Adrenal gland (tissue), 5 donors: ENCODE measurements around the gene HERPUD2.

ENCODE experiments used
- POLR2A ChIP-seq, 2 donors: fragments of 450-650 bp; IDR thresholded peaks; one replicate each; pipeline ENCODE4 v1.6.1; 2017; ENCODE audit warnings: antibody characterized with exemption in 2 of 2, mild to moderate bottlenecking in 2 of 2, moderate library complexity in 1 of 2
- TF ChIP-seq, protein P1 (sequence below), 6 experiments: fragments of 450-650 bp in 4 of 6; fragments of 200-600 bp in 2 of 6; sonication (generic) in 1 of 6; IDR thresholded peaks; 1 replicate in 5 of 6; 2 replicates in 1 of 6; pipeline versions ENCODE4 v1.5.1 to v1.8.0; 2016 to 2021; ENCODE audit warnings: antibody characterized with exemption in 6 of 6, mild to moderate bottlenecking in 2 of 6, moderate library complexity in 1 of 6
- donor health status: DM: no; HTN: no; CAD: no.

DNA sequence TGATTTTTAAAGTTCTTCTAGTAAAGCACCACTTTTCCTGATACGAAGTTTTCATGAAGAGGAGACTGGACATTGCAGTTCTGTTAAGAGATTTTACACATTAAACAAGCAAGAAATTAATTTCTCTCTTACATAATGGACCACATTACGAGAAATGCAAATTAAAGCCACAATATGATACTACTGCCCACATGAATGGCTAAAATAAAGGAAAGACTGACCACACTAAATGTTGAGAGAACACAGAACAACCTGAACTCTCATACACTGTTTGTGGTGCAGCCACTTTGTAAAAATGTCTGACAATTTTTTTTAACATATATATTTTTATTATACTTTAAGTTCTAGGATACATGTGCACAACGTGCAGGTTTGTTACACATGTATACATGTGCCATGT lies 44.0 kb upstream of the HERPUD2 start:
- TF ChIP-seq, protein P1, sequence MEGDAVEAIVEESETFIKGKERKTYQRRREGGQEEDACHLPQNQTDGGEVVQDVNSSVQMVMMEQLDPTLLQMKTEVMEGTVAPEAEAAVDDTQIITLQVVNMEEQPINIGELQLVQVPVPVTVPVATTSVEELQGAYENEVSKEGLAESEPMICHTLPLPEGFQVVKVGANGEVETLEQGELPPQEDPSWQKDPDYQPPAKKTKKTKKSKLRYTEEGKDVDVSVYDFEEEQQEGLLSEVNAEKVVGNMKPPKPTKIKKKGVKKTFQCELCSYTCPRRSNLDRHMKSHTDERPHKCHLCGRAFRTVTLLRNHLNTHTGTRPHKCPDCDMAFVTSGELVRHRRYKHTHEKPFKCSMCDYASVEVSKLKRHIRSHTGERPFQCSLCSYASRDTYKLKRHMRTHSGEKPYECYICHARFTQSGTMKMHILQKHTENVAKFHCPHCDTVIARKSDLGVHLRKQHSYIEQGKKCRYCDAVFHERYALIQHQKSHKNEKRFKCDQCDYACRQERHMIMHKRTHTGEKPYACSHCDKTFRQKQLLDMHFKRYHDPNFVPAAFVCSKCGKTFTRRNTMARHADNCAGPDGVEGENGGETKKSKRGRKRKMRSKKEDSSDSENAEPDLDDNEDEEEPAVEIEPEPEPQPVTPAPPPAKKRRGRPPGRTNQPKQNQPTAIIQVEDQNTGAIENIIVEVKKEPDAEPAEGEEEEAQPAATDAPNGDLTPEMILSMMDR (IDR thresholded peaks at IDR 0.05): no peak
- TF ChIP-seq POLR2A (IDR thresholded peaks at IDR 0.05): no peak
